ENCODE data around the gene CCDC85C.

Gene CCDC85C

DNA sequence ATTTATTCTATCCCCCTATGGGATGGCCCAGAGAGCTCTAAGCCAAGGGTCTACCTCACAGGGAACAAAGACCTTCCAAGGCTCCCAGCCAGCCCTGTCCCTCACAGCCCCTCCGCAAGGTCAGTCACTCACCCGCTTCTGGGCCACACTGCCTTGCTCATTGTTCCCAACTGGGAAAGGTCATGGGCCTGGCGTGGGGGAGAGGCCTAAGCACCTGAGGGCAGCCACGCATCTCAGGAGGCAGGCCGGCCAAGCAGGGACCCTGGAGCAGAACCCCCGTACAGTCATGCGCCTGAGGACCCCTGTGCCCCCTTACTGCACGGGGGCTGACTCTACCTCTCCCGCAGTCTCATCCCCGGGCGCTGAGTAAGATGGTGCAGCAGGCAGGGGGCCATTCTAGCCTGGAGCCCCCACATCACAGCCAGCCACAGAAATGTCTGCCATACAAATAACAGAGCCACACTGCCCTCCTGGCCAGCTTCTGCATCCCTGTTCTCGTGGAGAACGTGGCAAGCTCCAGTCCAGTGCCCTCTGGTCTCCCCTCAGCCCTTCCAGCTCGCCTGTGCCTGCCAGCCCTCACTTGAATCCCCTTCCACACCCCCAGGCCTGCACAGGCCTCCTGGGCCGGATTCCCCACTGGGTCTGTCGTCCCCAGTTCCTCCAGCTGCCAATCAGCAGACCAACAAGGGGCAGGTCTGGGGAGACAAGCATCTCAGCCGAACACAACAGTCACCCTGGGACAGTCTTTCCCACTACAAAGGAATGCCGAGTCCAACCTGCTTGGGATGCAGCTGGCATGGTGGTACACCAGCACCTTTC is 16.3 kb downstream of the CCDC85C start:
- no peak for DNase-seq

GRCh38 chr14:99586761-99587459 is 17.1 kb downstream of the CCDC85C start:
- DNase-seq = no peak

DNA sequence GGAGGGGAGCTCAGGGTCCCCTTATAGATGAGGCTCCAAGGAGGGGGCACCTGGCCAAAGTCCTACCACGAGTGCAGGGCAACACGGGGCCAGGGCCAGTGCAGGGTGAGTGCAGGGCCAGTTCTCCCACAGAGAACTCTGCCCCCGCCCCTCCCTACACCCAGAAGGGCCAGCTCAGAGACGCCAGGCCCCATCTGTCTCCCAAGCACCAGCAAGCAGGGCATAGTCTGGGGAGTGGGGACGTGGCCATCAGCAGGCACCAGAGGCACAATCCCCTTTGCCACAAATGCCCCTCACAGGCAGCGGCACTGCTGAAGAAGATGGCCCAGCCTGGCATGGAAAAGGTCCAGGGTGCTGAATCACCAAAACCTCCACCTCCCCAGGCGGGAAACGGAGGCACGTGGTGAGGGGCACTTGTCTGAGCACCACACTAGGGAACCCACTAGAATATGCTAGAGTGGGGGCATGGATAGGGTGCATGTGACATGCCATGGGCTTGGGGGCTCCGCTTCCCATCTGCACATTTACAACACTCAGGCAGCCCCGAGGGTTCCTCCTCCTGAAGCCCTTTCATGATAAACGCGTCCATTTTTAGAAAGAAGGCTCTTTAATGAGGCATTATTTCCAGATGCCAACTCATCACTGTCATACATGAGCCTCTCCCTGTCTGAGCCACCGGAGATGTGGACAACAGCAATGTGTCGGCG is 17.8 kb downstream of the CCDC85C start:
- DNase-seq = no peak

DNA sequence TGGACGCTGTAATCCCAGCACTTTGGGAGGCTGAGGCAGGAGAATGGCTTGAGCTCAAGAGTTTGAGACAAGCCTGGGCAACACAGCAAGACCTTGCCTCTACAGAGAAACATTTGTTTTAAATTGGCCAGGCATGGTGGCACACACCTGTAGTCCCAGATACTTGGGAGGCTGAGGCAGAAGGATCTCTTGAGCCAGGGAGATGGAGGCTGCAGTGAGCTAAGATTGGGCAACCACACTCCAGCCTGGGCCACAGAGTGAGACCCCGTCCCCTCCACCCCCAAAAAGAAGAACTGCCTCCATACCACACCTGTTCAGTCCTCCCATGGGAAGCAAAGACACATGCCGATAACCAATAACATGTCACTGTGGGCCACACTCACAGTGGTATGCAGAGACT is 19.2 kb downstream of the CCDC85C start:
- DNase-seq = no peak

- DNase-seq = no peak
Observed at GRCh38 chr14:99581938-99582337, 22.1 kb downstream of the CCDC85C start.

- no peak for DNase-seq
Observed at GRCh38 chr14:99581374-99581773, 22.6 kb downstream of the CCDC85C start.

DNA sequence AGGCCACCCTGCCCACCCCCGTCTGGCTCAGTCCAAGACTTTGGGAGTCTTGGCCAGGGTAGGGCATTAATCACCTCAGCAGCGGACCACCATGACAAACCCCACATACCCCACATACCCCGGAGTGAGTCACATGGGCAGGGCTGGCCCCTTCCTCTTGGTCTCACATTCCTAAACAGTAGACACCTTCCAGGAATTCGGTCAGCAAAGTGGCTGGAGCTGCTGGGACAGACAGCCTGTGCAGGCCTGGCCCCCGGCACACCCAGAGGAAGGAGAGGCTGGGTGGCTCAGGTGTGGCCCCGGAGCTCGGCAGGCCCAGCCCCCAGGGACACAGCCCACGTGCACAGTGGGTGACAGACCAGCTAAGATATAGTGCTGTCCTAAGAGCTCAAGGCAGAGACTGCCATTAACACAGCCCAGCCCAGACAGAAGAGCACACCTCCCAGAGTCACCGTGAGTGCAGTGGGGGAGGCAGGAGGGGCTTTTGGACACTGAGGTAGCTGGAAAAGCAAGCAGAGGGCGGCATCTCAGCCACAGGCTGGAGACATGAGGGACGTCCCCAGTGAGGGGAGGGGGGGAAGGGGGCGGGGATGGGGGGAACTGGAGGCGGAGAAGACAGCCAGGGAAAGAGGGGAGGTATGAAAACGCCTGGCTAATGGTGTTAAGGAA is 24.0 kb downstream of the CCDC85C start:
- DNase-seq = no peak

DNA sequence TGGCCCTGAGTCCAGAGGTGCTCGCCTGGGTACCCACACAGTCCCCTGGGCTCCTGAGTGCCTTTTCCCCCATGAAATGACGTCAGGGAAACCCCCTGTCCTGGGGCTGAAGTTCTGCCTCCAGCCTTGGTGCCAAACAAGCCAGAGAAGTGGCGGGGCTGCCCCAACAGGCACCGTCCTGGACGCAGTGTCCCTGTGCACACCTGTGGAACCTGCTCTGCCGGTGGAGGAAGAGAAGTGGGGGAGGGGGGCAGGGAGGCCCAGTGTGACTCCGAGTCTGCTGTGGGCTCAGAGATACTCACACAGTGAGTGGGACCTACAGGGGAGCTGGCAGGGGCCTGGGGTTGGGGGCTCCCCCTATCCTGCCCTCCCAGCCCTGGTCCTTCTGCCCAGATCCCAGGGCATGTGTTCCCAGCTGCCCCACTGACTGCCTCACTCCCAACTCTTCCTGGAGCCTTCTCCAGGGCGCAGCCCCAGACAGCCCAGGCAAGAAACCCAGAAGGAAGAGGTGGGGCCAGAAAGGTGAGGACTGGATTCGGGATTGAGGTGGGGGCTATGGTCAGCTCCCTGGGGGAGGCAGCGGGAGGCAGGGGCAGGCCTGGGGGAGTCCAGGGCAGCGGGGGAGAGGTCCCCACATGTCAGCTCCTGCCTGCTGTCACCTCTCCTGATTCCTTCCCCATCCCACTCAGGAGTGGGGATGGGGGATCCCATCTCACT is 24.7 kb downstream of the CCDC85C start:
- DNase-seq = no peak

DNA sequence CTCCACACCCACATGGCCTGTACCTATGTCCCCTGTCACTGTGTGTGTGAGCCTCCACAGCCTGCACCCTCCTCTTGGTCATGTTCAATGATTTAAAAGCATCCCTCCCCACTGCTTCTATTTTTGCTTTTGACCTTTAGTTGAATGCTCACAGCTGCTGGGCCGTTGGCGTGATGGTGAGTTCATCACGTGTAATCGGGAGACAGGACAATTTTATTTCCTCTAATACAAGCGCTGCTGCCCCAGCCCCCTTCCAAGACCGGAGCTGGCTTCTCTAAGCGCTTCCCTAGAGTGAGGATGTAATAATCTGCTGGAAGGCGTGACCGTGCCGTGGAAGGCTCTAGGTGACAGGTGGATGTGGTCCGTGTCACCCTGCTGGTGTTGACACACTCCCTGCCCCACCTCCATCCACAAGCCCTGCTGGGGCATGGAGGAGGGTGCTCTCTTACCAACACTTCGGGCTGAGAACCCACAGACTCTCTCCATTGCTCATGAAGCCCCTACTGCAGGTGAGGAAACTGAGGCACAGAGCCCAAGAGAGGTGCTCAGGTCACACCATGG is 25.4 kb downstream of the CCDC85C start:
- no peak for DNase-seq

GRCh38 chr14:99576761-99577705 is 27.0 kb downstream of the CCDC85C start:
- DNase-seq = no peak

DNA sequence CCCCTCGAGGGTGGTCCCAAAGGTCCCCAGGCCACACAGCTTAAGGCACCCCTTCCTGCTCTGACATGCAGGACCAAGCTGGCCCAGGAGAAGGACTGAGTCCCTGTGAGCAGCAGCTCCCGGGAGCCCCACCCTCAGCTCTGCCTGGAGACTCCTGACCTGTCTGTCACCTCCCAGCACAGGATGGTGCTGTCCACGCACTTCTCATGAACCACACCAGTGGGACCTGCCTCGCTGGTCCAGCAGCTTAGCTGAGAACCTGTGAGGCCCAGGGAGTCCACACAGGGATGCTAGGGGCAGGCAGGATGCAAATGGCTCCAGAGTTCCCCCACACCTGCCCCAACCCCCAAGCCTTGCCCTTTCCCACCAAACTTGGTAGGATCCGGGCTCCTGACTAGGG is 27.7 kb downstream of the CCDC85C start:
- DNase-seq = no peak

GRCh38 chr14:99575043-99576023 is 28.7 kb downstream of the CCDC85C start:
- no peak for DNase-seq

DNA sequence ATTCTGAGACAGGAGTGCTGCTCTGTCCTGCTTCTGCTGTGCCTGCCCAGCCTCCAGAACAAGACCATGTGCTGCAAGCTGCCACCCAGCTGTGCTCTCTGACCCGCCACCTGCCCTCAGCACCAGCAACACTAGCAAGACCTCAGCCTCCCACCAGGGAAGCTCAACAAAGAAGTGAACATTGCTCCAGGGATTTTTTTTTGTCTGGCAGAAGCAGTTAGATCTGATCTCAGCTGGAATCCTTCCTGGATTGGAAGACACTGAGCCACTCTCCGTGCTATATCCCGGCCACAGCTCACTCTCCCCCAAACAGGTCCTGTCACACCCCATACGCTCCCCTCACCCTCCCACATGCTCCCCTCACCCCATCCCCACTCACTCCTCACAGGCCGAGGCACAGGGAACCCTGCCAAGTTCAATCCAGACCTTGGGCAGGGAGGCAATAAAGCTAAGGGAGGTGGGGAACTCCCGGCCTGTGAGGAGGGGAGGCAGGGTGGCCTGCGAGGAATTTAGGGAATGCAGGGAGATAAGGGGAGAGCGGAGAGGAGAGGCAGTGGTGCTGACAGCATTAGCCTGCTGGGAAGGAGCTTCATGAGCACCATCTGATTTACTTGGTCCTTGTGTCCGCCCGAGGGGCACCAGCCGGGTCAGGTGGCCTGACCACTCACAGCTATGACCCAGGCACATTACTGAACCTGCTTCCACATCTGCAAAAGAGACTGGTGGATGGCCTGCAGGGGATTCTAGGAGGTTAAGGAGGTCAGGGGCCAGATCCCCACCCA is 29.7 kb downstream of the CCDC85C start:
- DNase-seq = no peak

GRCh38 chr14:99573436-99574098 is 30.4 kb downstream of the CCDC85C start:
- no peak for DNase-seq

DNA sequence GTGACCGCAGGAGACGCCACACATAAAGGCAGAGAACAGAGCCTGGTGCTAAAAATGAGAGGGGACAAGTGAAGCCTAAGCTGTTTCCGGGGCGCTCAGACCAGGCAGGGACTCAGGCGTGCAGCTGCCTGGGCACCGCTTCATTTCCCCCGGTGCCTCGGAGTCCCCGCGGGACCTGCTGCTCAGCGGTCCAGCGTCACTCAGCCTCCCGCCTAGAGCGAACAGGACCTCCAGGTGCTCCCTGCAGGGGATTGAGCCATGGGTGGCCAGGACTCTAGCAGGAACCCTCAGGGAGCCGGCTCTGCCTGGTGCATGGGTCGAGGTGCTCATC is 31.0 kb downstream of the CCDC85C start:
- no peak for DNase-seq

GRCh38 chr14:99572173-99572999 is 31.6 kb downstream of the CCDC85C start:
- DNase-seq = no peak

DNA sequence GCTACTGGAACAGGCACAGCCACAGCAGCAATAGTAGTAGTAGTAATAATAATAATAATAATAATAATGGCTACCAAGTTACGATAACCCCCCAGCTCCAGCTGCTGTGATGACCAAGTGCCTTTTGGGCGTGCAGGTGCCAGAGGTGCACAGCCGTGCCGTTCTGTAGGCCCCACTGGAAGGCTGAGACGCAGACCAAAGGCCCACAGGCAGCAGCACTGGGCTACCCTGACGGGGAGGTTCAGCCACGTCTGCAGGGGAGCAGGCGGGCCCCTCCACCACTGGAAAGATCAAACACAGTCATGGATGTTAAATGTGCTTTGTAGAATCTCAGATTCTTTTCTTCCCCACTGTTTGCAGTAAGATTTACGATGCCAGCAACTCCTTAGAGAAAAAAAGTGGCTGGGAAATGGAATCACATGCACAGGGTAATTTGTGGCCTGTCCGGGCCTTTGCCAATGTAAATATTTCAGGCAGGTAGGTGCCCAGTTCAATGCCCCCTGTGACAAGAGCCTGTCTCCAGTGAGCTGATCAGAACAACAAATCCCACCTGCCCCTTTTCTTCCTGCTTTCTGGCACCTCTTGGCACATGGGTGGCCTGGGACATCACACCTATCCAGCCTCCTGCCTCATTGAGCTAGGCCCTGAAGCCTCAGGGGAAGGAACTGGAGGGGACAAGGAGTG is 32.6 kb downstream of the CCDC85C start:
- no peak for DNase-seq

All from activated gamma-delta T cell treated with Interleukin-2 at 50 U/mL for 16 hours (primary cell).